WTC11 (cell line): Measurements from ENCODE around the gene ZBTB24.

Experiments
- IRF2 ChIP-seq: sonication (generic); formaldehyde crosslinking; IDR thresholded peaks from 2 replicates; pipeline ENCODE4 v1.8.0; 2022; ENCODE audit warnings: low read depth, missing genetic modification reagents, borderline replicate concordance
- SMAD4 ChIP-seq: sonication (generic); formaldehyde crosslinking; IDR thresholded peaks from 2 replicates; pipeline ENCODE4 v1.8.0; 2022; ENCODE audit warnings: mild to moderate bottlenecking, missing genetic modification reagents
- TEAD4 ChIP-seq: sonication (generic); formaldehyde crosslinking; IDR thresholded peaks from 2 replicates; pipeline ENCODE4 v1.8.0; 2022; ENCODE audit warnings: mild to moderate bottlenecking, missing genetic modification reagents
- TF ChIP-seq, protein P1 (sequence below): fragments of 200-600 bp; IDR thresholded peaks from 2 replicates; pipeline ENCODE4 v1.8.0; 2022; ENCODE audit warnings: antibody characterized with exemption
- TF ChIP-seq, protein P2 (sequence below): fragments of 250-450 bp; sonication (Bioruptor Pico); IDR thresholded peaks from 2 replicates; pipeline ENCODE4 v1.9.0; 2021; ENCODE audit warnings: moderate library complexity, mild to moderate bottlenecking, inconsistent platforms, borderline replicate concordance
- TF ChIP-seq, protein P3 (sequence below): sonication (generic); formaldehyde crosslinking; IDR thresholded peaks from 2 replicates; pipeline ENCODE4 v1.8.0; 2023; ENCODE audit warnings: missing genetic modification reagents, mild to moderate bottlenecking, borderline replicate concordance

DNA sequence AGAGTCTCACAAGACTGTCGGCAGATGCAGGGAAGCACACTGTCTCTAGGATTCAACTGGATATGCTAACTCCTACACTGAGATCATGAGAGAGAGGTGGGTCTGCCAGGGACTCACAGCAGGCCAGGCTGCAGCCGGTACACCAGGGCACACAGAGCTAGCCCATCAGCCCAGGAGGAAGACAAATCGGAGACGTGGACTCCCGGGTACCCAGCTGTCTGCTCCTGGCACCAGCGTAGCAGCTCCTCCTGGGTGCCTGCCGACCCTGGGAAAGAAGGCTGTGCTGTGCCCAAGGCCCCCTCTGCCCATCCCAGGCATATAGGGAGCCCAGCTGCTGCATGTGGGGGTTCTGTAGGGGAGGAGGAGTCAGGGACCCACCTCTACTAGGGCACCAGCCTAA is 34.4 kb downstream of the ZBTB24 start:
- TF ChIP-seq IRF2 (no peak), TEAD4 (no peak), SMAD4 (CRISPR knock-in tag) (no peak)
- TF ChIP-seq, protein P1, sequence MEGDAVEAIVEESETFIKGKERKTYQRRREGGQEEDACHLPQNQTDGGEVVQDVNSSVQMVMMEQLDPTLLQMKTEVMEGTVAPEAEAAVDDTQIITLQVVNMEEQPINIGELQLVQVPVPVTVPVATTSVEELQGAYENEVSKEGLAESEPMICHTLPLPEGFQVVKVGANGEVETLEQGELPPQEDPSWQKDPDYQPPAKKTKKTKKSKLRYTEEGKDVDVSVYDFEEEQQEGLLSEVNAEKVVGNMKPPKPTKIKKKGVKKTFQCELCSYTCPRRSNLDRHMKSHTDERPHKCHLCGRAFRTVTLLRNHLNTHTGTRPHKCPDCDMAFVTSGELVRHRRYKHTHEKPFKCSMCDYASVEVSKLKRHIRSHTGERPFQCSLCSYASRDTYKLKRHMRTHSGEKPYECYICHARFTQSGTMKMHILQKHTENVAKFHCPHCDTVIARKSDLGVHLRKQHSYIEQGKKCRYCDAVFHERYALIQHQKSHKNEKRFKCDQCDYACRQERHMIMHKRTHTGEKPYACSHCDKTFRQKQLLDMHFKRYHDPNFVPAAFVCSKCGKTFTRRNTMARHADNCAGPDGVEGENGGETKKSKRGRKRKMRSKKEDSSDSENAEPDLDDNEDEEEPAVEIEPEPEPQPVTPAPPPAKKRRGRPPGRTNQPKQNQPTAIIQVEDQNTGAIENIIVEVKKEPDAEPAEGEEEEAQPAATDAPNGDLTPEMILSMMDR: no peak
- TF ChIP-seq, protein P2, sequence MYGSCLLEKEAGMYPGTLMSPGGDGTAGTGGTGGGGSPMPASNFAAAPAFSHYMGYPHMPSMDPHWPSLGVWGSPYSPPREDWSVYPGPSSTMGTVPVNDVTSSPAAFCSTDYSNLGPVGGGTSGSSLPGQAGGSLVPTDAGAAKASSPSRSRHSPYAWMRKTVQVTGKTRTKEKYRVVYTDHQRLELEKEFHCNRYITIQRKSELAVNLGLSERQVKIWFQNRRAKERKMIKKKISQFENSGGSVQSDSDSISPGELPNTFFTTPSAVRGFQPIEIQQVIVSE (CRISPR knock-in tag): no peak
- TF ChIP-seq, protein P3, sequence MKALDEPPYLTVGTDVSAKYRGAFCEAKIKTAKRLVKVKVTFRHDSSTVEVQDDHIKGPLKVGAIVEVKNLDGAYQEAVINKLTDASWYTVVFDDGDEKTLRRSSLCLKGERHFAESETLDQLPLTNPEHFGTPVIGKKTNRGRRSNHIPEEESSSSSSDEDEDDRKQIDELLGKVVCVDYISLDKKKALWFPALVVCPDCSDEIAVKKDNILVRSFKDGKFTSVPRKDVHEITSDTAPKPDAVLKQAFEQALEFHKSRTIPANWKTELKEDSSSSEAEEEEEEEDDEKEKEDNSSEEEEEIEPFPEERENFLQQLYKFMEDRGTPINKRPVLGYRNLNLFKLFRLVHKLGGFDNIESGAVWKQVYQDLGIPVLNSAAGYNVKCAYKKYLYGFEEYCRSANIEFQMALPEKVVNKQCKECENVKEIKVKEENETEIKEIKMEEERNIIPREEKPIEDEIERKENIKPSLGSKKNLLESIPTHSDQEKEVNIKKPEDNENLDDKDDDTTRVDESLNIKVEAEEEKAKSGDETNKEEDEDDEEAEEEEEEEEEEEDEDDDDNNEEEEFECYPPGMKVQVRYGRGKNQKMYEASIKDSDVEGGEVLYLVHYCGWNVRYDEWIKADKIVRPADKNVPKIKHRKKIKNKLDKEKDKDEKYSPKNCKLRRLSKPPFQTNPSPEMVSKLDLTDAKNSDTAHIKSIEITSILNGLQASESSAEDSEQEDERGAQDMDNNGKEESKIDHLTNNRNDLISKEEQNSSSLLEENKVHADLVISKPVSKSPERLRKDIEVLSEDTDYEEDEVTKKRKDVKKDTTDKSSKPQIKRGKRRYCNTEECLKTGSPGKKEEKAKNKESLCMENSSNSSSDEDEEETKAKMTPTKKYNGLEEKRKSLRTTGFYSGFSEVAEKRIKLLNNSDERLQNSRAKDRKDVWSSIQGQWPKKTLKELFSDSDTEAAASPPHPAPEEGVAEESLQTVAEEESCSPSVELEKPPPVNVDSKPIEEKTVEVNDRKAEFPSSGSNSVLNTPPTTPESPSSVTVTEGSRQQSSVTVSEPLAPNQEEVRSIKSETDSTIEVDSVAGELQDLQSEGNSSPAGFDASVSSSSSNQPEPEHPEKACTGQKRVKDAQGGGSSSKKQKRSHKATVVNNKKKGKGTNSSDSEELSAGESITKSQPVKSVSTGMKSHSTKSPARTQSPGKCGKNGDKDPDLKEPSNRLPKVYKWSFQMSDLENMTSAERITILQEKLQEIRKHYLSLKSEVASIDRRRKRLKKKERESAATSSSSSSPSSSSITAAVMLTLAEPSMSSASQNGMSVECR (CRISPR knock-in tag): no peak
